T-helper 1 cell treated with Interleukin-12 subunit alpha and Interleukin-12 subunit beta and Interleukin-4 antibody, amounts not matched to agents 30 ng/mL and 1 ng/mL, for 36 hours (primary cell): ENCODE results near the gene ALPI. TPM values are rescaled to one million over a fixed set of nuclear protein-coding genes. Genes with fewer than 3 reads are reported as not detected.

Source experiments
- intact Hi-C: fragments of 100-400 bp; cut with micrococcal nuclease; formaldehyde crosslinking; loops from one replicate; pipeline ENCODE4 v1.15.1; 2024
- total RNA-seq: library from RNA; stranded (reverse); gene quantifications from 2 replicates; pipeline ENCODE4 v1.2.3, GENCODE V29; 2022

Gene ALPI
- total RNA-seq, 1 donor from 2014 or later, result not detected

GRCh38 chr2:232458661-232459418, 2.9 kb downstream of the ALPI start:
- intact Hi-C loops, result no loop called here

GRCh38 chr2:232459419-232460035, 3.6 kb downstream of the ALPI start:
- intact Hi-C loops, result no loop called here

GRCh38 chr2:232460171-232460570, 4.2 kb downstream of the ALPI start:
- intact Hi-C loops, result no loop called here

GRCh38 chr2:232463701-232464543, 8.0 kb downstream of the ALPI start:
- intact Hi-C loops, result no loop called here

- intact Hi-C loops, result no loop called here
Observed at GRCh38 chr2:232464544-232464885, 8.6 kb downstream of the ALPI start.

- intact Hi-C loops, result no loop called here
Observed at GRCh38 chr2:232465061-232465460, 9.1 kb downstream of the ALPI start.

- intact Hi-C loops, result no loop called here
Observed at GRCh38 chr2:232466221-232466620, 10.3 kb downstream of the ALPI start.

- intact Hi-C loops, result no loop called here
Observed at GRCh38 chr2:232473467-232473890, 17.5 kb downstream of the ALPI start.

GRCh38 chr2:232476045-232476444, 20.1 kb downstream of the ALPI start:
- intact Hi-C loops, result no loop called here

GRCh38 chr2:232476791-232477190, 20.8 kb downstream of the ALPI start:
- intact Hi-C loops, result no loop called here

GRCh38 chr2:232477751-232478510, 22.0 kb downstream of the ALPI start:
- intact Hi-C loops, result no loop called here

GRCh38 chr2:232478571-232479340, 22.8 kb downstream of the ALPI start:
- intact Hi-C loops, result no loop called here

- intact Hi-C loops, result no loop called here
Observed at GRCh38 chr2:232479341-232480200, 23.6 kb downstream of the ALPI start.

GRCh38 chr2:232480201-232481190, 24.5 kb downstream of the ALPI start:
- intact Hi-C loops, result no loop called here

GRCh38 chr2:232481322-232482140, 25.6 kb downstream of the ALPI start:
- intact Hi-C loops, result no loop called here

GRCh38 chr2:232482301-232483238, 26.6 kb downstream of the ALPI start:
- intact Hi-C loops, result no loop called here
